Lower leg skin (tissue), 4 donors: ENCODE data around the gene ERCC2. TPM values are rescaled to one million over a fixed set of nuclear protein-coding genes. Genes with fewer than 3 reads are reported as not detected.

Experiments
- DNase-seq, 2 donors: peaks; one replicate each; pipeline ENCODE4 v3.0.0-alpha.2; 2019; ENCODE audit warnings: low spot score in 2 of 2
- H3K4me3 ChIP-seq: fragments of 200-600 bp; sonication (generic); 2 replicates; pipeline ENCODE4 v1.5.1; 2017; ENCODE audit warnings: mild to moderate bottlenecking, low read depth; ENCODE audit not compliant: poor library complexity, severe bottlenecking
- POLR2A ChIP-seq, 2 donors: fragments of 450-650 bp; IDR thresholded peaks; one replicate each; pipeline ENCODE4 v1.6.1; 2016 to 2017; ENCODE audit warnings: antibody characterized with exemption in 2 of 2, mild to moderate bottlenecking in 1 of 2, moderate library complexity in 1 of 2
- WGBS, 2 donors: methylation state at CpG; one replicate each; pipeline ENCODE4 v1.1.5; 2018; 5-methylcytosine and 5-hydroxymethylcytosine counted together
- intact Hi-C: fragments of 100-400 bp; cut with DNase I; formaldehyde crosslinking; loops from one replicate; pipeline ENCODE4 v1.15.0; 2023; ENCODE audit warnings: low total_unique reads
- total RNA-seq, 4 donors: library from RNA; depleted of rRNA; stranded (reverse); fragments of >200 nt; gene quantifications; one replicate each; pipeline ENCODE4 v1.1.0, GENCODE V29; 2016
- TF ChIP-seq, protein P1 (sequence below), 3 donors: fragments of 450-650 bp; IDR thresholded peaks; one replicate each; pipeline ENCODE4 v1.5.1; 2016; ENCODE audit warnings: antibody characterized with exemption in 3 of 3, mild to moderate bottlenecking in 3 of 3, moderate library complexity in 2 of 3

Gene ERCC2
- total RNA-seq, 4 donors from 2014 or later: 8.5 to 22.4 (median 9.8) TPM

DNA sequence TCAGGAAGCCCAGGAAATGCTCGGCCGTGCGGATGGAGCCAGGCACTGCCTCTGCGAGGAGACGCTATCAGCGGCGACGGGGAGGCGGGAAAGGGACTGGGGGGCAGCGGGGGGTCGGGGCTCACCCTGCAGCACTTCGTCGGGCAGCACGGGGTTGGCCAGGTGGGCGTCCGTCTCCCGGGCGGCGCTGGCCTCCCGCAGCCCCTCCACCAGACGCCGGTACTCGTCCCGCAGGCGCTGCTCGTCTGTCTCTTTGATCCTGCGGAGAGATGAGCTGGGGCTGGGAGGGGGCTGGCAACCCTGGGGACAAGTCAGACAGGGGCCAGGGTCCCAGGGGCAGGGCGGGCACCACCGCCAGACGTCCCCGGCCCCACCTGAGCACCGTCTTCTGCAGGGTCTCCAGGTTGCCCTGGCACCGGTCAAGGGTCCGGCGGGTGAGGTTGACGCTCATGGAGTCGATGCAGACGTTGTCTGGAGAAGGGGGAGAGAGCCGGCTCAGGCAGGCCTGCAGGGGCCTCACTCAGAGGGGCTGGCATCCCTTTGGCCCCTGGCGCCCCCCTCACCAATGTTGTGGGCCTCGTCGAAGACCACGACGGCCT, 6.4 kb downstream of the ERCC2 start:
- WGBS, 2 donors: 92 to 93% methylated on average over 29 to 44 of the region's 44 CpGs
- intact Hi-C loops: no loop called here
- no peak for TF ChIP-seq POLR2A (IDR thresholded peaks at IDR 0.05)
- TF ChIP-seq, protein P1, sequence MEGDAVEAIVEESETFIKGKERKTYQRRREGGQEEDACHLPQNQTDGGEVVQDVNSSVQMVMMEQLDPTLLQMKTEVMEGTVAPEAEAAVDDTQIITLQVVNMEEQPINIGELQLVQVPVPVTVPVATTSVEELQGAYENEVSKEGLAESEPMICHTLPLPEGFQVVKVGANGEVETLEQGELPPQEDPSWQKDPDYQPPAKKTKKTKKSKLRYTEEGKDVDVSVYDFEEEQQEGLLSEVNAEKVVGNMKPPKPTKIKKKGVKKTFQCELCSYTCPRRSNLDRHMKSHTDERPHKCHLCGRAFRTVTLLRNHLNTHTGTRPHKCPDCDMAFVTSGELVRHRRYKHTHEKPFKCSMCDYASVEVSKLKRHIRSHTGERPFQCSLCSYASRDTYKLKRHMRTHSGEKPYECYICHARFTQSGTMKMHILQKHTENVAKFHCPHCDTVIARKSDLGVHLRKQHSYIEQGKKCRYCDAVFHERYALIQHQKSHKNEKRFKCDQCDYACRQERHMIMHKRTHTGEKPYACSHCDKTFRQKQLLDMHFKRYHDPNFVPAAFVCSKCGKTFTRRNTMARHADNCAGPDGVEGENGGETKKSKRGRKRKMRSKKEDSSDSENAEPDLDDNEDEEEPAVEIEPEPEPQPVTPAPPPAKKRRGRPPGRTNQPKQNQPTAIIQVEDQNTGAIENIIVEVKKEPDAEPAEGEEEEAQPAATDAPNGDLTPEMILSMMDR (IDR thresholded peaks at IDR 0.05): no peak

DNA sequence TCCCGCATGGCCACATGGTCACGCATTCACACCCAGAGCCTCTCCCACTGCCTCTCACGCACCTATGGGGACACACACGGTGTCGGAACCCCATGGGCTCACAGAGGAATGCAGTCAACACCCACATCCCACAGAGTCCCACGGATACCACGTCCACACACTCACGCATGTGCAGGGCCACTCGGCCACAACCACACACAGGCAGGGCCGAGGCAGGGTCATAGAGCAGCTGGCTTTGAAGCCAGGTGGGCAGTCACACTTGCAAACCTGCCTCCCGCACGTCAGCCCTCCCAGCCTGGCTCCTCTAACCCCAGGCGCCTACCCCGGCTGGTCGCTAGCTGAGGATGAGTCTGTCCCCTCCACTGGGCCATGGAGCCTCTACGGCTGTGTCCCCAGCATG, 8.1 kb downstream of the ERCC2 start:
- intact Hi-C loops: no loop called here
- DNase-seq: no peak
- TF ChIP-seq POLR2A (IDR thresholded peaks at IDR 0.05): no peak
- TF ChIP-seq, protein P1 (IDR thresholded peaks at IDR 0.05): no peak
- 92 to 95% methylated on average over 16 of the region's 16 CpGs for WGBS, 2 donors
- no peak overlapping the region for H3K4me3 ChIP-seq

More for the DNA sequence above, 6.4 kb downstream of the ERCC2 start:
- H3K4me3 ChIP-seq: no peak overlapping the region
- DNase-seq: no peak

GRCh38 chr19:45361608-45362007, 8.8 kb downstream of the ERCC2 start:
- TF ChIP-seq, protein P1 (IDR thresholded peaks at IDR 0.05): no peak
- TF ChIP-seq POLR2A (IDR thresholded peaks at IDR 0.05): no peak
- DNase-seq: no peak
- H3K4me3 ChIP-seq: no peak overlapping the region
- 91 to 93% methylated on average over 14 of the region's 14 CpGs for WGBS, 2 donors
- intact Hi-C loops: no loop called here

- intact Hi-C loops: no loop called here
- WGBS, 2 donors: 90 to 92% methylated on average over 12 of the region's 12 CpGs
- TF ChIP-seq, protein P1 (IDR thresholded peaks at IDR 0.05): no peak
- no peak for TF ChIP-seq POLR2A (IDR thresholded peaks at IDR 0.05)
- H3K4me3 ChIP-seq: no peak overlapping the region
- DNase-seq: no peak
These were observed 12.1 kb downstream of the ERCC2 start for GRCh38 chr19:45358213-45358792.

GRCh38 chr19:45357445-45357783, 13.0 kb downstream of the ERCC2 start:
- 88 to 90% methylated on average over 11 of the region's 11 CpGs for WGBS, 2 donors
- no peak for TF ChIP-seq POLR2A (IDR thresholded peaks at IDR 0.05)
- TF ChIP-seq, protein P1 (IDR thresholded peaks at IDR 0.05): no peak

More at GRCh38 chr19:45357445-45357783, 13.0 kb downstream of the ERCC2 start:
- intact Hi-C loops: no loop called here
- DNase-seq: no peak
- H3K4me3 ChIP-seq: no peak overlapping the region
